Measurements from ENCODE around the gene DAPK3.

- no peak for TF ChIP-seq CTCF (IDR thresholded peaks at IDR 0.05; ENCODE audit: low read depth, low read length, poor library complexity, severe bottlenecking)
- no peak for TF ChIP-seq EZH2phosphoT487 (IDR thresholded peaks at IDR 0.05; ENCODE audit: borderline replicate concordance, low read length)
Measured at GRCh38 chr19:4010808-4011110, 39.9 kb upstream of the DAPK3 start.

Data from DOHH2 (cell line).